Ectodermal cell (in vitro differentiated cells): ENCODE results near the gene CFAP73. TPM values are rescaled to one million over a fixed set of nuclear protein-coding genes. Genes with fewer than 3 reads are reported as not detected.
A peak's percentile ranks its signal among the peaks of the same experiment; 100 is the strongest.

Experiments
- H3K27ac ChIP-seq: 2 replicates; pipeline ENCODE4 v1.7.0; 2013; ENCODE audit warnings: mild to moderate bottlenecking, low read depth, low read length; ENCODE audit not compliant: insufficient read depth, poor library complexity, severe bottlenecking
- H3K27me3 ChIP-seq: 2 replicates; pipeline ENCODE4 v1.7.0; 2013; ENCODE audit warnings: mild to moderate bottlenecking, low read length; ENCODE audit not compliant: insufficient read depth, control insufficient read depth, poor library complexity, severe bottlenecking
- H3K36me3 ChIP-seq: one replicate; pipeline ENCODE4 v1.7.0; 2013; ENCODE audit warnings: low read length; ENCODE audit not compliant: control insufficient read depth, insufficient read depth
- H3K4me1 ChIP-seq: one replicate; pipeline ENCODE4 v1.7.0; 2013; ENCODE audit warnings: low read length; ENCODE audit not compliant: control insufficient read depth, insufficient read depth
- H3K4me3 ChIP-seq: 2 replicates; pipeline ENCODE4 v1.7.0; 2013; ENCODE audit warnings: low read depth, low read length, control low read depth; ENCODE audit not compliant: insufficient read depth
- H3K9me3 ChIP-seq: 2 replicates; pipeline ENCODE4 v1.7.0; 2013; ENCODE audit warnings: mild to moderate bottlenecking, low read length, moderate library complexity; ENCODE audit not compliant: control insufficient read depth
- WGBS, 2 experiments: methylation state at CpG; one replicate each; pipeline ENCODE4 v1.1.7; 2013; ENCODE audit warnings: missing lambda C conversion rate in 2 of 2; 5-methylcytosine and 5-hydroxymethylcytosine counted together
- polyA plus RNA-seq, 4 experiments: library from polyadenylated mRNA; stranded (reverse); fragments of 50-300 nt; gene quantifications; one replicate each; pipeline ENCODE4 v1.2.3, GENCODE V29; 2013

CFAP73 gene
- polyA plus RNA-seq (2013, experiment 1 of 4) = not detected
- polyA plus RNA-seq (2013, experiment 2 of 4) = not detected
- not detected for polyA plus RNA-seq (2013, experiment 3 of 4)
- polyA plus RNA-seq (2013, experiment 4 of 4) = 0.32 TPM

DNA sequence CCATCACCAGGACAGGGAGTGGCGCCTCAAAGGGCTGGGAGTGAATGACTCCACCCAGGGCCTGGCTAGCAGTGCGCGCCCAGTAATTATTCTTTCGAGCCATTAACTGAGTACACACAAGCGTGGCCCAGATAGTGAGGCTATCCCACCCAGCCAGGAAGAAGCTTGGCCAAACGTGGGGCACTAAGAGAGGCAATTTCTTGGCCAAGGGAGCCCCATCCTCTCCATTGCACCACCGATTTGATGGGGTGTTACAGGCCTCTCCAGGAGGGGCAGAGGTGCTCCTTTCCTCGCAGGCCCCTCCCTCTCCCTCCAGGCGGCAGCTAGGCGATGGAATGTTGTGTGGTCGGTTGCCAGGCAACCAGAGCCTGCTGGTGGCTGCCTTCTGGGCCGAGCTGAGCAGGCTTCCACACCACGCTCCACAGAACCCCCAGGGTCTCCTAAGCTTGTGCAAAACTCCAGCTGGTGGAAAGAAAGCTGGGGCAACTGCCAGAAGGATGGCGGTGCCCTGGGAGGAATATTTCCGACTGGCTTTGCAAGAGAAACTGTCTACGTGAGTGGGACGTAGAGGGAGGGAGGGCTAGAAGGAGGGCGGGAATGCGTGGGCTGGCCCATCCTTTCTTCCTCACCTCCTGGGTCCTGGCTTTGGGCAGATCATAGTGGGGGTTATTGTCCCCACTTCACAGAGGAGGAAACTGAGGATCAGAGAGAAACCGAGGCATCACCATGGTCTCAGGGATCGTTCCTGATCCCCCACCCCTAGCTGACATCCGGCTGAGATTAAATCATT, at the start of gene CFAP73:
Gene CFAP73 (plus strand): TSS at position 364 of the 790 bp plus-strand sequence. CDS start 134 bp downstream, at position 498.
- H3K9me3 ChIP-seq = no peaks in the 10 kb centered on the region
- peak within 1 kb of the TSS; percentile 83 for H3K27ac ChIP-seq
- no peak within 1 kb of the TSS for H3K4me3 ChIP-seq
- H3K4me1 ChIP-seq = peaks cover 18% of the 10 kb centered on the region
- H3K36me3 ChIP-seq = no peaks in the 10 kb centered on the region
- WGBS, 2 experiments = 36% methylated on average over 22 of the region's 22 CpGs
- H3K27me3 ChIP-seq = peaks cover 31% of the 10 kb centered on the region

DNA sequence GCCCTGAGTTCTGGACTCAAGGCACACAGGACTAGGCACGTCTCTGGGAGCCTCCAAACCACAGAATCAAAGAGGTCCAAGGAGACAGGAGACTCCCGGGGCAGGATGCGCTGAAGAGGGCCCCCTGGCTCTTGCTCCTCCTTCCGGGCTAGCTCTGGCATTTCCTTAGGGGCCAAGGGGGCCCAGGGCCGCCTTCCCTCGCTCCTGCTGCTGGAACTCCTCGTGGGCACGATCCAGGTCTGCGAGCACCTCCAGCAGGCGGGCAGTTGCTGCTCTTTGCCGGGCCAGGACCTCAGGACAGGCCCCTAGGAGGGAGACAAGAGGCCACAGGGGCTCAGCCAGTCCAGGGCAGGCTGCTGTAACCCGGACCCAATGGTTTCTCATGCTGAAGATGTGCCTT, 49.8 kb upstream of the CFAP73 start:
- peaks cover 10% of the 10 kb centered on the region for H3K4me1 ChIP-seq
- peaks cover 12% of the 10 kb centered on the region for H3K27me3 ChIP-seq
- H3K27ac ChIP-seq = no peak overlapping the region
- H3K36me3 ChIP-seq = no peaks in the 10 kb centered on the region
- H3K9me3 ChIP-seq = no peaks in the 10 kb centered on the region
- H3K4me3 ChIP-seq = no peak overlapping the region
- 83 to 85% methylated on average over 12 of the region's 12 CpGs for WGBS, 2 experiments

- no peaks in the 10 kb centered on the region for H3K9me3 ChIP-seq
- no peak overlapping the region for H3K4me3 ChIP-seq
- no peaks in the 10 kb centered on the region for H3K36me3 ChIP-seq
- peaks cover 15% of the 10 kb centered on the region for H3K27me3 ChIP-seq
- WGBS, 2 experiments = 87 to 89% methylated on average over 10 of the region's 10 CpGs
- H3K27ac ChIP-seq = no peak overlapping the region
- H3K4me1 ChIP-seq = peaks cover 10% of the 10 kb centered on the region
These were observed 47.8 kb upstream of the CFAP73 start for GRCh38 chr12:113101751-113102150.

DNA sequence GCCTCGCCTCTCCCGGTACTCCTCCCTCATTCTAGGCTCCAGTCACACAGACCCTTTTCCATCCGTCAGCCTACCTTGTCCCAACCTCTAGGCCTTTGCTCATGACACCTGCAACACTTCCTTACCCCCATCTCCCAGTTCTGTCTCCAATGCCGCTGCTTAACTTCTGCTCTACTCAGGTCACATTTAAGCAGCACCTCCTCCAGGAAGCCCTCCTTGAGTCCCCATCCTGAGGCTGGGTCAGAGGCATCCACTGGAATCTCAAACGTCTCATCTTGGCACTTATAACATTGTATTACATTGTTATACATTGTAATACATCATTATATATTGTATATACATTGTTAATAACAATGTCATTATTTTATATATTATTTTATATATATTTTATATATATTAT, 46.7 kb upstream of the CFAP73 start:
- Histone ChIP-seq H3K27ac (no peak overlapping the region), H3K4me1 (peaks cover 5% of the 10 kb centered on the region), H3K36me3 (no peaks in the 10 kb centered on the region), H3K9me3 (no peaks in the 10 kb centered on the region), H3K4me3 (no peak overlapping the region), H3K27me3 (peaks cover 15% of the 10 kb centered on the region)
- WGBS, 2 experiments = 90 to 92% methylated on average over 4 to 5 of the region's 5 CpGs

GRCh38 chr12:113103756-113104450, 45.6 kb upstream of the CFAP73 start:
- WGBS, 2 experiments = 8 to 9% methylated on average over 43 of the region's 43 CpGs
- Histone ChIP-seq H3K27me3 (peaks cover 15% of the 10 kb centered on the region), H3K4me3 (peak overlapping the region; percentile 33), H3K27ac (no peak overlapping the region), H3K9me3 (no peaks in the 10 kb centered on the region), H3K36me3 (no peaks in the 10 kb centered on the region), H3K4me1 (no peaks in the 10 kb centered on the region)

DNA sequence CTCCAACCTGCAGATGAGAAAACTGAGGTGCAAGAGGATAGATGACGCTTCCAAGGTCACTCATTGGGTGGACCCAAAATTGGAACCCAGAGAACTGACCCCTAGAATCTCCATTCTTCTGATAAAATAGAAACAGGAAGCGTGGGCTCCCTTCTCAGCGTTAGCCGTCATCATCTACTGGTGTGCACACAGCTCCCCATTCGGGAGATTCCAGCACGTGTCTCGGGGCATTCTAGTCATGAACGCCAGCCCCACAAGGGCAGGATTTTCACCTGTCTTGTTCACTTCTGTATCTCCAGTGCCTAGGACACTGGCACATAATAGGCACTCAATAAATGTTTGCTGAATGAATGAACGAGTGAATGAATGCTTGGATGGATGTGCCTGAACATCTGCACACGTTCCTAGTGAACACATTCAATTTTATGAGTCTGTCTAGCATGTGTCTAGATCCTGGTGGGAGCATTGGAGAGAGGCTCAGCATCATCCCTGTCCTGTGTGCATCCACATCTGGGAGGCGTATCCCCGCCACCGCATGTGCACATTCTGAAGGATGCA, 44.5 kb upstream of the CFAP73 start:
- no peak overlapping the region for H3K27ac ChIP-seq
- no peaks in the 10 kb centered on the region for H3K4me1 ChIP-seq
- peaks cover 15% of the 10 kb centered on the region for H3K27me3 ChIP-seq
- H3K4me3 ChIP-seq = no peak overlapping the region
- WGBS, 2 experiments = 92 to 93% methylated on average over 13 of the region's 13 CpGs
- H3K9me3 ChIP-seq = no peaks in the 10 kb centered on the region
- H3K36me3 ChIP-seq = no peaks in the 10 kb centered on the region

DNA sequence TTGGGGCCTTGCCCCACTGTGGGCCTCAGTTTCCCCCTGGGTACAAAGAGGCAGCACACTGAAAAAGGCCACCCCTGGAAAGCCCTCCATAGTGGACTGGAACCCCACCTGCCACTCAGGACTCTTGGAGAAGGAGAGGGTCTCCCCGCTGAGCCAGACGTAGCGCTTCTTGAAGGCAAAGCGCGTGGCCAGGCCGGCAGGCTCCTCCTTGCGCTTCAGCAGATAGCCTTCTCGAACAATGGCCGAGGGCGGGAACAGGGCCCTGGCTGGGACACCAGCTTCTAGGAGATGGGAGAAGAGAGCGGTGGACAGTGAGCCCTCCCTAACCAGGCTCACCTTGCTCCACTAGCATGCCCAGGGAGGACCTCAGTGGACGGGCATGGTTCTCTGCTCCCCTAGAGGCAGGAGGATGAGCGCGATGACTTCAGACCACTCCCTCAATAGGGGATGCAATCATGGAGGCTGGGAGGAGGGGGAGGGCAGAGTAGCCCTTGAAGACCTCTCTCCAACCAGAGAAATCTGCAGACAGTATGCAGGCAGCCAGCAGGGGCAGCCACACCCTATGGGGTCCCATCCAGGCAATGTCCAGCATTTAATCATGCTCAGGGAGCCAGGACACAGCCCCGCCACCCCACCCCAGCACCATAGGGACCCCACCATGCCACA, 43.8 kb upstream of the CFAP73 start:
- no peak overlapping the region for H3K4me3 ChIP-seq
- peaks cover 15% of the 10 kb centered on the region for H3K27me3 ChIP-seq
- H3K9me3 ChIP-seq = no peaks in the 10 kb centered on the region
- H3K27ac ChIP-seq = no peak overlapping the region
- no peaks in the 10 kb centered on the region for H3K36me3 ChIP-seq
- WGBS, 2 experiments = 84 to 86% methylated on average over 15 of the region's 15 CpGs
- no peaks in the 10 kb centered on the region for H3K4me1 ChIP-seq

DNA sequence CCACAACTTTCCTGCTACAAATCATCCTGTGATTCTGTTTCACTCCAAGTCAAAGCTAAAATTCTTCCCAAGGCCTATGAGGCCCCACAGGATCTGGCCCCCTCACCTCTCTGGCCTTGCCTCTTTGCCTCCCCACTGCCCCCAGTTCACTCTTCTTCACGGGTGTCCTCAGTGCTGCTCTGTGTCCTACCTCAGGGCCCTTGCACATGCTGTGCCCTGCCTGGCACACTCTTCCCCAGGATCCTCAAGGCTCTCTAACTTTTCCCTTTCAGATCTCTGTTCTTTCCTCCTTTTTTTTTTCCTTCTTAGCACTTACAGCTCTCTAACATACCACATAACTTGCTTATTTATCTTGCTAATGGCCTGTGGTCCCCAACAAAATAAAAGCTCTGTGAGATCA, 43.2 kb upstream of the CFAP73 start:
- Histone ChIP-seq H3K36me3 (no peaks in the 10 kb centered on the region), H3K4me1 (no peaks in the 10 kb centered on the region), H3K4me3 (no peak overlapping the region), H3K9me3 (no peaks in the 10 kb centered on the region), H3K27me3 (peaks cover 15% of the 10 kb centered on the region), H3K27ac (no peak overlapping the region)
- WGBS, 2 experiments = 86 to 91% methylated on average over 1 of the region's 1 CpG

DNA sequence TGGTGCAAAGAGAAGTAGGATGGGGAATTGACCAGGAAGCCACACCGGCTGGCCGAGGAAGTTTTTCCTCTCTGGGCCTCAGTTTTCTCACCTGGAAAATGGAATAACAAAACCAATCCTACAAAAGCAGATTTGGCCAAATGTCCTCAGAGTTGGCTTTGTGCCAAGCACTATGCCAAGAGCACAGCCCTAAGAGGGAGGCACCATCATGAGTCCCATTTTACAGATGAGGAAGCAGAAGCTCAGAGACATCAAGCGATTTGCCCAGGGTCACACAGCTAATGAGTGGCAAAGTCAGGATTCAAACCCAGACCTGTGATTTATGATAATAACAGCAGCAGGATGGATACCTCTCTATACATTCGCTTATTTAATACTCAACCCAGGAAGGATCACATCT, 41.2 kb upstream of the CFAP73 start:
- WGBS, 2 experiments = 93 to 97% methylated on average over 4 of the region's 4 CpGs

GRCh38 chr12:113109360-113109759, 40.2 kb upstream of the CFAP73 start:
- Histone ChIP-seq H3K4me3 (no peak overlapping the region), H3K9me3 (no peaks in the 10 kb centered on the region), H3K4me1 (peaks cover 3% of the 10 kb centered on the region), H3K27ac (no peak overlapping the region), H3K36me3 (no peaks in the 10 kb centered on the region), H3K27me3 (peaks cover 5% of the 10 kb centered on the region)
- WGBS, 2 experiments = 89 to 96% methylated on average over 5 of the region's 5 CpGs

More for the DNA sequence above, 41.2 kb upstream of the CFAP73 start:
- peaks cover 3% of the 10 kb centered on the region for H3K4me1 ChIP-seq
- no peaks in the 10 kb centered on the region for H3K36me3 ChIP-seq
- H3K9me3 ChIP-seq = no peaks in the 10 kb centered on the region
- H3K4me3 ChIP-seq = no peak overlapping the region
- peaks cover 15% of the 10 kb centered on the region for H3K27me3 ChIP-seq
- no peak overlapping the region for H3K27ac ChIP-seq
